SK-N-SH (cell line): ENCODE measurements around the gene GALNT13.

Experiments used
- FOXM1 ChIP-seq: IDR thresholded peaks from 2 replicates; pipeline ENCODE4 v1.4.0; 2012; ENCODE audit warnings: low read depth, mild to moderate bottlenecking
- GABPA ChIP-seq: IDR thresholded peaks from 2 replicates; pipeline ENCODE4 v1.4.0; 2012; ENCODE audit warnings: low read depth, mild to moderate bottlenecking
- MEF2A ChIP-seq: IDR thresholded peaks from 2 replicates; pipeline ENCODE4 v1.4.0; 2012; ENCODE audit warnings: low read depth, borderline replicate concordance
- NRF1 ChIP-seq: IDR thresholded peaks from 2 replicates; pipeline ENCODE4 v1.6.1; 2012; ENCODE audit warnings: low read depth, mild to moderate bottlenecking, low read length
- POLR2AphosphoS5 ChIP-seq: IDR thresholded peaks from 2 replicates; pipeline ENCODE4 v1.6.1; 2012; ENCODE audit warnings: low read depth, low read length
- RAD21 ChIP-seq: IDR thresholded peaks from 2 replicates; pipeline ENCODE4 v1.6.1; 2012; ENCODE audit warnings: mild to moderate bottlenecking, low read length
- SMC3 ChIP-seq: IDR thresholded peaks from 2 replicates; pipeline ENCODE4 v1.6.1; 2012; ENCODE audit warnings: low read depth, low read length, improper control_type of control experiment
- TEAD4 ChIP-seq: IDR thresholded peaks from 2 replicates; pipeline ENCODE4 v1.4.0; 2012; ENCODE audit warnings: mild to moderate bottlenecking, borderline replicate concordance; ENCODE audit not compliant: insufficient read depth
- TF ChIP-seq, protein P1 (sequence below): fragments of 200-600 bp; sonication (generic); IDR thresholded peaks from 2 replicates; pipeline ENCODE4 v1.6.1; 2017; ENCODE audit warnings: antibody characterized with exemption, mild to moderate bottlenecking, moderate library complexity
- TF ChIP-seq, protein P2 (sequence below): IDR thresholded peaks from 2 replicates; pipeline ENCODE4 v1.4.0; 2012; ENCODE audit warnings: low read depth
- TF ChIP-seq, protein P3 (sequence below): fragments of 150-350 bp; IDR thresholded peaks from 2 replicates; pipeline ENCODE4 v1.6.1; 2017; ENCODE audit warnings: antibody characterized with exemption, low read length, low read depth, borderline replicate concordance

- TF ChIP-seq, protein P1, sequence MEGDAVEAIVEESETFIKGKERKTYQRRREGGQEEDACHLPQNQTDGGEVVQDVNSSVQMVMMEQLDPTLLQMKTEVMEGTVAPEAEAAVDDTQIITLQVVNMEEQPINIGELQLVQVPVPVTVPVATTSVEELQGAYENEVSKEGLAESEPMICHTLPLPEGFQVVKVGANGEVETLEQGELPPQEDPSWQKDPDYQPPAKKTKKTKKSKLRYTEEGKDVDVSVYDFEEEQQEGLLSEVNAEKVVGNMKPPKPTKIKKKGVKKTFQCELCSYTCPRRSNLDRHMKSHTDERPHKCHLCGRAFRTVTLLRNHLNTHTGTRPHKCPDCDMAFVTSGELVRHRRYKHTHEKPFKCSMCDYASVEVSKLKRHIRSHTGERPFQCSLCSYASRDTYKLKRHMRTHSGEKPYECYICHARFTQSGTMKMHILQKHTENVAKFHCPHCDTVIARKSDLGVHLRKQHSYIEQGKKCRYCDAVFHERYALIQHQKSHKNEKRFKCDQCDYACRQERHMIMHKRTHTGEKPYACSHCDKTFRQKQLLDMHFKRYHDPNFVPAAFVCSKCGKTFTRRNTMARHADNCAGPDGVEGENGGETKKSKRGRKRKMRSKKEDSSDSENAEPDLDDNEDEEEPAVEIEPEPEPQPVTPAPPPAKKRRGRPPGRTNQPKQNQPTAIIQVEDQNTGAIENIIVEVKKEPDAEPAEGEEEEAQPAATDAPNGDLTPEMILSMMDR: no peak
- no peak for TF ChIP-seq POLR2AphosphoS5
- no peak for TF ChIP-seq RAD21
- no peak for TF ChIP-seq MEF2A
- TF ChIP-seq, protein P2, sequence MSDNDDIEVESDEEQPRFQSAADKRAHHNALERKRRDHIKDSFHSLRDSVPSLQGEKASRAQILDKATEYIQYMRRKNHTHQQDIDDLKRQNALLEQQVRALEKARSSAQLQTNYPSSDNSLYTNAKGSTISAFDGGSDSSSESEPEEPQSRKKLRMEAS: no peak
- no peak for TF ChIP-seq NRF1
- no peak for TF ChIP-seq GABPA
- TF ChIP-seq, protein P3, sequence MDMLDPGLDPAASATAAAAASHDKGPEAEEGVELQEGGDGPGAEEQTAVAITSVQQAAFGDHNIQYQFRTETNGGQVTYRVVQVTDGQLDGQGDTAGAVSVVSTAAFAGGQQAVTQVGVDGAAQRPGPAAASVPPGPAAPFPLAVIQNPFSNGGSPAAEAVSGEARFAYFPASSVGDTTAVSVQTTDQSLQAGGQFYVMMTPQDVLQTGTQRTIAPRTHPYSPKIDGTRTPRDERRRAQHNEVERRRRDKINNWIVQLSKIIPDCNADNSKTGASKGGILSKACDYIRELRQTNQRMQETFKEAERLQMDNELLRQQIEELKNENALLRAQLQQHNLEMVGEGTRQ: no peak
- no peak for TF ChIP-seq TEAD4
- TF ChIP-seq SMC3: no peak
- TF ChIP-seq FOXM1: no peak
Measured at GRCh38 chr2:154490530-154490929, 618.8 kb downstream of the GALNT13 start.
